Thyroid gland (tissue), 4 donors: ENCODE results near the gene MYBBP1A.

Experiments
- CTCF ChIP-seq, 6 experiments: fragments of 200-600 bp in 3 of 6; fragments of 450-650 bp in 3 of 6; sonication (generic) in 3 of 6; IDR thresholded peaks; one replicate each; pipeline ENCODE4 v1.5.1; 2016 to 2019; ENCODE audit warnings: antibody characterized with exemption in 6 of 6, mild to moderate bottlenecking in 2 of 6, inconsistent platforms in 1 of 6, moderate library complexity in 1 of 6
- POLR2A ChIP-seq, 2 donors: fragments of 450-650 bp; IDR thresholded peaks; one replicate each; pipeline ENCODE4 v1.6.1; 2017; ENCODE audit warnings: antibody characterized with exemption in 2 of 2, mild to moderate bottlenecking in 2 of 2, moderate library complexity in 1 of 2

- TF ChIP-seq CTCF (IDR thresholded peaks at IDR 0.05), result no peak
- no peak for TF ChIP-seq POLR2A (IDR thresholded peaks at IDR 0.05)
Observed at GRCh38 chr17:4511199-4511932, 43.8 kb downstream of the MYBBP1A start.
